T-helper 2 cell (primary cell): Measurements from ENCODE around the gene PRDX6.
"Not testable (repeated sequence)": the region's sequence is repeated elsewhere in the genome, so short reads cannot be mapped to it uniquely, and the experiment has no call there.

ENCODE experiments used
- DNase-seq, 5 experiments: peaks; one replicate each; pipeline versions ENCODE4 v3.0.0 to v3.0.0-alpha.2; 2012 to 2022

Gene PRDX6

DNA sequence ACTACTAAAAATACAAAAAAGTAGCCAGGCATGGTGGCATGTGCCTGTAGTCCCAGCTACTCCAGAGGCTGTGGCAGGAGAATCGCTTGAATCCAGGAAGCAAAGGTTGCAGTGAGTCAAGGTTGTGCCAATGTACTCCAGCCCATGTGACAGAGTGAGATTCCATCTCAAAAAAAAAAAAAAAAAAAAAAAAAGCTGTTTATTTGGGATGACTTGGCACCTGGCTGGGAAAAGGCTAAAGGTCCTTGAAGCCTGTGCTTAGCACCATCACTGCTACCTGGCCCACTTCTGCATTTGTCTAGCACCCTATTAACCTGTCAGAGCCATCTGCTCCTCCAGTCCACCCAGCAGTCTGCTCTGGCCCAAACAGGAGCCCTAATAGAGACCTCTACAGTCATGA is 25.0 kb downstream of the PRDX6 start:
- DNase-seq: no peak

- DNase-seq: no peak
Measured at GRCh38 chr1:173503391-173503790, 26.3 kb downstream of the PRDX6 start.

DNA sequence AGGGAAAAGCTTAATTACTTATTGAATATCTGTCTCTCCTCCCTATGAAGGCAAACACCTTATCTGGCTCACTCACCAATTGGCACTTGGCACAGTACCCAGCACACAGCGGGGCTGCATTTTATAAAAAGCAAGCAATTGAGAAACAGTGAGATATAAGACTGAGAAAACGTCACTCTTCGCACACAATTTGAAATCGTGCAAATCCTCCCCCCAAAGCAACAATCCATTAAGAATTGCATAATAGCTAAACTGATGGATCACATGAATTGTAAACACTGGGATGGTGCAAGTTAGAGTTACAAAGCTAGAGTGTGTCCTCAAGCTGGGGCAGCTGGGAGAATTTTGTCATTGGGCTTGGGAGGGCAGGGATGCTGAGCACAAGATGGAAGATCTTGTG is 27.1 kb downstream of the PRDX6 start:
- no peak for DNase-seq

GRCh38 chr1:173505391-173505790 is 28.3 kb downstream of the PRDX6 start:
- DNase-seq: no peak

DNA sequence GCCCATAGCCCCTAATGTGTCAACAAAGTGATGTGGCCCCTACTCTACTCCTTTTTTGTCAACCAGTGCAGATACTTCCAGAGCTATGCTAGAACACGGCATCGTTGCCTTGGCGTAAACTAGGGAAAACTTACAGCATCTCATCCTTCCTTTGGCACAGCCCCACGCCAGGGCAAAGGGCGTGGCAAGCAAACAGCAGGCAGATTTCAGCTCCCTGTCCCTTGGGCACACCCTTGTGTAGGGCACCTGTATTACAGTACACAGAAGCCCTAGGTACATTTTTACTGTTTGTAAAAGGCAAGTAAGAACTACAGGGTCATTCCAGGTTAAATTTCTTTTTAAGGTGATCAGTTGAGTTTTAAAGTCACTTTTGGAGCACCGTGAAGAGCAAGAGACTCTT is 29.3 kb downstream of the PRDX6 start:
- peak in 1 of 5 experiments; percentile 3 for DNase-seq

GRCh38 chr1:173507205-173507846 is 30.2 kb downstream of the PRDX6 start:
- DNase-seq: no peak

- no peak for DNase-seq
Measured at GRCh38 chr1:173507847-173508209, 30.7 kb downstream of the PRDX6 start.

- no peak for DNase-seq
Measured at GRCh38 chr1:173508541-173508940, 31.4 kb downstream of the PRDX6 start.

- DNase-seq: no peak
Measured at GRCh38 chr1:173509797-173510196, 32.7 kb downstream of the PRDX6 start.

DNA sequence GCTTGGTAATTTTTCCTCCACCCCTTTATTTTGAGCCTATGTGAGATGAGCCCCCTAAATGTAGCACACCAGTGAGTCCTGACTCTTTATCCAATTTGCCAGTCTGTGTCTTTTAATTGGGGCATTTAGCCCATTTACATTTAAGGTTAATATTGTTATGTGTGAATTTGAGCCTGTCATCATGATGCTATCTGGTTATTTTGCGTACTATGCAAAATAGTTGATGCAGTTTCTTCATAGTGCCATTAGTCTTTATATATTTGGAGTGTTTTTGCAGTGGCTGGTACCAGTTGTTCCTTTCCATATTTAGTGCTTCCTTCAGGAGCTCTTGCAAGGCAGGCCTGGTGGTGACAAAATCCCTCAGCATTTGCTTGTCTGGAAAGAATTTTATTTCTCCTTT is 37.4 kb downstream of the PRDX6 start:
- not testable (repeated sequence) for DNase-seq

DNA sequence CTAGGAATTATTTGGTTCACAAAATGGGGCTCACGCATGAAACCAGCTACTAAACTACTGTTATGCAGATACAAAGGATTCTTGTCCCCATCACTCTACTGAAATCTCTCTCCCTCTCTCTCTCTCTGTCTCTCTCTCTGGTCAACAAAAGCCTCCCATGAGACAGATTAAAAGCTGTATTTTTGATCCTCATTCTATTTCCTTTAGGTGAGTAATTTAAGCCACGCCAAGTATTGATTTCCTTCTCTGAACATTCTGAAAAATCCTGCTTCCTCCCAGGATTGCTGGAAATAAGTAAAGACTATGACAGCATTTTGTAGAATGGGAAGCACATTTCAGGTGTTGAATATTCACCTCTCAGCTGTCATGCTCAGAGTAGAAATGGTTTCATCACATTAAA is 43.7 kb downstream of the PRDX6 start:
- DNase-seq: no peak

DNA sequence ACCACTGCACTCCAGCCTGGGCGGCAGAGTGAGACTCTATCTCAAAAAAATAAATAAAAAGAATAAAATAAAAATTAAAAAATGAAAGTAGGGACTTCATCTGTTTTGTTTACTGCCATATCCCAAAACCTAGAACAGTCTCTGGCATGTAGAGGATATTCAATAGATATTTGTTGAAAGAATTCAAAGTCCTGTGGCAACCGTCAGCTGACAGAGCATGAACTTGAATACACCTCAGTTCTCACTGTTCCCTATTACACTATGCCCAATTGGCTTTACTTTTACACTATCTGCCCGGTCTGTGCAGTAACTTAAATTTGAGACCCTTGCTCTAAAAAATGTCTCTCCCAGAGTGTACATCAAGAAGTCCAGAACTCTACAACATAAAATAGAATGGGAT is 46.2 kb downstream of the PRDX6 start:
- no peak for DNase-seq

- DNase-seq: no peak
Measured at GRCh38 chr1:173525926-173526325, 48.8 kb downstream of the PRDX6 start.

- no peak for DNase-seq
Measured at GRCh38 chr1:173527151-173527826, 50.2 kb downstream of the PRDX6 start.

- no peak for DNase-seq
Measured at GRCh38 chr1:173529106-173529505, 52.0 kb downstream of the PRDX6 start.

DNA sequence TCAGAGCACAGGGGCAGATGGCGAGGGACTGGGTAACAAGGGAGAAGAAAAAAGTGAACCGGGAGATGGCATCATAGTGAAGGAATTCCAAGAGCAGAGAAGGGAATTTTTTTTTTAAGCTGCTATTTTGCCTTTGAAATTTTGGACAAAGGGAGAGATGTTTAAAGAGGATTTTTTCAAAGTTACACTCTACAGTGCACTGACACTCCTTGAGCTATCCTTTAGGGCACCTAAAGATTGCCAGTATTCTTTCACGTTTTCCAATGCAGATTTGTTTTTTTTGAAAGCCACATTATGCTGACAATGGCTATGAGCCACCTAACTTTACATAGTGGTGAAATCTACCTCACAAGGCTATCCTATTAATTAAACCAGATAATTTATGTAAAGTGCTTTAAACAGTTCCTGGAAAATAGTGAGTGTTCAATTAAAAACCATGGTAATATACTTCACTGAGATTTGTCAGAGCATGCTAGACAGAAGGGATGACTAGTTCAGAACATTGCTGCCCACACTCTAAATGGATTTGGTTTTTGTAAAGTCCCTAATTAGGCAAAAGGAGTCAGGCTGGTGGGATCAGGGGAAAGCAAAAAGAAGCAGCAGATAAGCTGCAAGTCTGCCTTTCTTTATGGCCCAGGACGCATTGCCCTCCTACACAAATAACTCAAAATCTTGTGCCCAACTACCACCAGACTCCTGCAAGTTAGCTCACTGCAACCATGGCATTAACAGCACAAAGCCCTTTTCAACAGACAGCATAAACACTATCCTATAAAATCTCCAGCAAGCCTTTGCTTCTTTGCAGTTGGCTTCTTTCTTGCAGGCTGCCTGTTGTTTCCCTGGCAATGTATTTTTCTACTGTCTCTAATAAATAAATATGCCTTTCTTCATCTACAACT is 53.9 kb downstream of the PRDX6 start:
- DNase-seq: no peak

- no peak for DNase-seq
Measured at GRCh38 chr1:173532237-173532636, 55.1 kb downstream of the PRDX6 start.

- no peak for DNase-seq
Measured at GRCh38 chr1:173536223-173536622, 59.1 kb downstream of the PRDX6 start.
